SK-N-SH (cell line): Measurements from ENCODE around the gene CRISPLD2. TPM values are rescaled to one million over a fixed set of nuclear protein-coding genes. Genes with fewer than 3 reads are reported as not detected.

ENCODE experiments used
- CTCF ChIA-PET: fragments of 300-600, 350-600 bp; formaldehyde crosslinking; extraction: SDS; loops from one replicate; lab custom pipeline; 2021; lab: Yijun Ruan, JAX
- POLR2A ChIA-PET: fragments of 350-600 bp; sonication (Branson Sonifier 250); formaldehyde crosslinking; extraction: SDS; loops from one replicate; lab custom pipeline; 2020; ENCODE audit warnings: antibody characterized with exemption, inconsistent platforms; lab: Yijun Ruan, JAX
- DNase-seq: peaks from one replicate; pipeline ENCODE4 v3.0.0; 2012
- H2AFZ ChIP-seq: fragments of 200-600 bp; sonication (generic); 2 replicates; pipeline ENCODE4 v1.8.1; 2016; ENCODE audit warnings: antibody characterized with exemption, mild to moderate bottlenecking, low read depth
- H3F3A ChIP-seq: fragments of 200-600 bp; sonication (generic); replicated peaks from 2 replicates; pipeline ENCODE3; 2016; ENCODE audit warnings: antibody characterized with exemption, mild to moderate bottlenecking; ENCODE audit not compliant: insufficient read depth
- H3K27ac ChIP-seq, 2 experiments: fragments of 200-500 bp in 1 of 2; fragments of 200-600 bp in 1 of 2; sonication (Bioruptor generic) in 1 of 2; sonication (generic), shearing (Covaris generic) in 1 of 2; 2 replicates each; pipeline versions ENCODE4 v1.5.1 to v1.6.1; 2014 to 2016; ENCODE audit warnings: low read depth in 2 of 2, inconsistent platforms in 1 of 2, low read length in 1 of 2, mild to moderate bottlenecking in 1 of 2, mixed read lengths in 1 of 2
- H3K27me3 ChIP-seq: fragments of 200-600 bp; sonication (generic), shearing (Covaris generic); 2 replicates; pipeline ENCODE4 v1.6.1; 2016; ENCODE audit warnings: mixed run types; ENCODE audit not compliant: insufficient read depth
- H3K36me3 ChIP-seq, 2 experiments: fragments of 200-500 bp in 1 of 2; fragments of 200-600 bp in 1 of 2; sonication (Bioruptor generic) in 1 of 2; sonication (generic) in 1 of 2; replicated peaks in 1 of 2; 2 replicates each; pipeline versions ENCODE3 to v1.5.1; 2014 to 2016; ENCODE audit warnings: low read length in 1 of 2, mild to moderate bottlenecking in 1 of 2; ENCODE audit not compliant: insufficient read depth in 2 of 2, control insufficient read depth in 1 of 2
- H3K4me1 ChIP-seq, 2 experiments: fragments of 200-500 bp in 1 of 2; fragments of 200-600 bp in 1 of 2; sonication (Bioruptor generic) in 1 of 2; sonication (generic), shearing (Covaris generic) in 1 of 2; 2 replicates each; pipeline versions ENCODE4 v1.5.1 to v1.6.1; 2014 to 2016; ENCODE audit warnings: low read depth in 1 of 2, low read length in 1 of 2, mixed run types in 1 of 2; ENCODE audit not compliant: insufficient read depth in 2 of 2, control insufficient read depth in 1 of 2
- H3K4me2 ChIP-seq: fragments of 200-600 bp; sonication (generic), shearing (Covaris generic); 2 replicates; pipeline ENCODE4 v1.6.1; 2017; ENCODE audit warnings: mixed run types
- H3K4me3 ChIP-seq, 2 experiments: fragments of 200-500 bp in 1 of 2; fragments of 200-600 bp in 1 of 2; sonication (Bioruptor generic) in 1 of 2; sonication (generic), shearing (Covaris generic) in 1 of 2; 2 replicates each; pipeline versions ENCODE4 v1.5.1 to v1.8.1; 2014 to 2016; ENCODE audit warnings: low read depth in 2 of 2, inconsistent platforms in 1 of 2, low read length in 1 of 2, mild to moderate bottlenecking in 1 of 2, mixed read lengths in 1 of 2, moderate library complexity in 1 of 2
- H3K79me2 ChIP-seq: fragments of 200-600 bp; sonication (generic); 2 replicates; pipeline ENCODE4 v1.8.1; 2017; ENCODE audit warnings: mild to moderate bottlenecking; ENCODE audit not compliant: insufficient read depth
- H3K9ac ChIP-seq: fragments of 200-600 bp; sonication (generic); 2 replicates; pipeline ENCODE4 v1.6.1; 2017; ENCODE audit warnings: mixed run types
- H3K9me2 ChIP-seq: fragments of 200-600 bp; sonication (generic); 2 replicates; pipeline ENCODE4 v1.6.1; 2017; ENCODE audit warnings: mixed run types
- H3K9me3 ChIP-seq: fragments of 200-600 bp; sonication (generic); 2 replicates; pipeline ENCODE4 v1.6.1; 2017; ENCODE audit warnings: mixed run types, mild to moderate bottlenecking, moderate library complexity
- H4K20me1 ChIP-seq: fragments of 200-600 bp; sonication (generic); 2 replicates; pipeline ENCODE4 v1.6.1; 2017; ENCODE audit warnings: mild to moderate bottlenecking, mixed run types; ENCODE audit not compliant: insufficient read depth
- ELF1 ChIP-seq: IDR thresholded peaks from 2 replicates; pipeline ENCODE4 v1.4.0; 2012
- EP300 ChIP-seq, 2 experiments: IDR thresholded peaks; 2 replicates each; pipeline versions ENCODE4 v1.4.0 to v1.6.1; 2012; ENCODE audit warnings: borderline replicate concordance in 1 of 2, low read depth in 1 of 2, low read length in 1 of 2
- EZH2phosphoT487 ChIP-seq: fragments of 200-600 bp; sonication (generic); IDR thresholded peaks from 2 replicates; pipeline ENCODE4 v1.6.1; 2017; ENCODE audit warnings: low read depth, mixed run types, mild to moderate bottlenecking, antibody characterized with exemption, moderate library complexity, borderline replicate concordance
- FOSL2 ChIP-seq: IDR thresholded peaks from 2 replicates; pipeline ENCODE4 v1.4.0; 2012; ENCODE audit warnings: low read depth, mild to moderate bottlenecking, moderate library complexity, borderline replicate concordance
- FOXM1 ChIP-seq: IDR thresholded peaks from 2 replicates; pipeline ENCODE4 v1.4.0; 2012; ENCODE audit warnings: low read depth, mild to moderate bottlenecking
- GATA2 ChIP-seq: sonication (generic); formaldehyde crosslinking; IDR thresholded peaks from 2 replicates; pipeline ENCODE4 v1.5.0; 2020; ENCODE audit warnings: mild to moderate bottlenecking, missing genetic modification reagents
- MXI1 ChIP-seq: IDR thresholded peaks from 2 replicates; pipeline ENCODE4 v1.6.1; 2012; ENCODE audit warnings: mild to moderate bottlenecking, low read depth, low read length, improper control_type of control experiment
- NFIC ChIP-seq: IDR thresholded peaks from 2 replicates; pipeline ENCODE4 v1.4.0; 2012; ENCODE audit warnings: borderline replicate concordance
- POLR2AphosphoS5 ChIP-seq: IDR thresholded peaks from 2 replicates; pipeline ENCODE4 v1.6.1; 2012; ENCODE audit warnings: low read depth, low read length
- RAD21 ChIP-seq: IDR thresholded peaks from 2 replicates; pipeline ENCODE4 v1.6.1; 2012; ENCODE audit warnings: mild to moderate bottlenecking, low read length
- RFX5 ChIP-seq: IDR thresholded peaks from 2 replicates; pipeline ENCODE4 v1.6.1; 2012; ENCODE audit warnings: mild to moderate bottlenecking, improper control_type of control experiment, low read length
- SIN3A ChIP-seq: IDR thresholded peaks from 2 replicates; pipeline ENCODE4 v1.6.1; 2012; ENCODE audit warnings: low read depth, mild to moderate bottlenecking, low read length, moderate library complexity, borderline replicate concordance
- TAF1 ChIP-seq: IDR thresholded peaks from 2 replicates; pipeline ENCODE4 v1.6.1; 2012; ENCODE audit warnings: low read depth, mild to moderate bottlenecking, low read length, moderate library complexity, borderline replicate concordance
- TCF12 ChIP-seq: IDR thresholded peaks from 2 replicates; pipeline ENCODE4 v1.4.0; 2012
- WGBS: methylation state at CpG from one replicate; pipeline ENCODE4 v1.1.6; 2017; ENCODE audit warnings: low lambda C conversion rate; 5-methylcytosine and 5-hydroxymethylcytosine counted together
- polyA plus RNA-seq, 3 experiments: library from polyadenylated mRNA; depleted of rRNA; stranded (reverse); fragments of >200 nt; gene quantifications; 2 replicates each; pipeline ENCODE4 v1.2.3, GENCODE V29; 2012
- TF ChIP-seq, protein P1 (sequence below): fragments of 150-350 bp; IDR thresholded peaks from 2 replicates; pipeline ENCODE4 v1.6.1; 2017; ENCODE audit warnings: antibody characterized with exemption, low read length, low read depth, borderline replicate concordance
- TF ChIP-seq, protein P2 (sequence below): IDR thresholded peaks from 2 replicates; pipeline ENCODE4 v1.4.0; 2012; ENCODE audit warnings: low read depth
- TF ChIP-seq, protein P3 (sequence below): IDR thresholded peaks from 2 replicates; pipeline ENCODE4 v1.4.0; 2012; ENCODE audit warnings: low read depth, borderline replicate concordance
- TF ChIP-seq, protein P4 (sequence below): fragments of 200-600 bp; sonication (generic); IDR thresholded peaks from 2 replicates; pipeline ENCODE4 v1.6.1; 2017; ENCODE audit warnings: antibody characterized with exemption, mild to moderate bottlenecking, moderate library complexity
- TF ChIP-seq, protein P5 (sequence below): IDR thresholded peaks from 2 replicates; pipeline ENCODE4 v1.6.1; 2012; ENCODE audit warnings: mild to moderate bottlenecking, low read depth, low read length, moderate library complexity

The CRISPLD2 gene
- polyA plus RNA-seq, 1 of the 3 experiments (the other 2 are of a cell fraction): 6.3 TPM

DNA sequence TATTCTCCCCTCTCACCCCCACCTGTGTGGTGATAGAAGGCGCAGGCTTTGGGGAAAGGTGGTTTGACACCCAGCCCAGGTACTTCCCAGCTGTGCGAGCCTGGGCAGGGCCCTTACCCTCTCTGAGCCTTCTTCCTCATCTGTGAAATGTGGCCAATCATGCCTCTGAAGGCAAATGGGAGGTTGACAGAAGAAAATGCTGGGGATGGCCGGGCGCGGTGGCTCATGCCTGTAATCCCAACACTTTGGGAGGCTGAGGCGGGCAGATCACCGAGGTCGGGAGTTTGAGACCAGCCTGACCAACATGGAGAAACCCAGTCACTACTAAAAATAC, 43.7 kb downstream of the CRISPLD2 start:
- no peaks in the 10 kb centered on the region for H3K9me2 ChIP-seq
- no peaks in the 10 kb centered on the region for H3K27me3 ChIP-seq
- no peaks in the 10 kb centered on the region for H3F3A ChIP-seq
- H3K9me3 ChIP-seq: peaks cover 13% of the 10 kb centered on the region; the same call in 1 of the 2 replicates
- H2AFZ ChIP-seq: no peak overlapping the region
- H4K20me1 ChIP-seq: no peaks in the 10 kb centered on the region
- POLR2A ChIA-PET: no interaction called here
- no peak overlapping the region for H3K4me3 ChIP-seq
- H3K4me1 ChIP-seq: no peaks in the 10 kb centered on the region
- no peak overlapping the region for H3K9ac ChIP-seq
- DNase-seq: no peak
- 96% methylated on average over 8 of the region's 8 CpGs for WGBS
- no peak overlapping the region for H3K27ac ChIP-seq
- TF ChIP-seq GATA2 (CRISPR knock-in tag): no peak
- TF ChIP-seq, protein P1, sequence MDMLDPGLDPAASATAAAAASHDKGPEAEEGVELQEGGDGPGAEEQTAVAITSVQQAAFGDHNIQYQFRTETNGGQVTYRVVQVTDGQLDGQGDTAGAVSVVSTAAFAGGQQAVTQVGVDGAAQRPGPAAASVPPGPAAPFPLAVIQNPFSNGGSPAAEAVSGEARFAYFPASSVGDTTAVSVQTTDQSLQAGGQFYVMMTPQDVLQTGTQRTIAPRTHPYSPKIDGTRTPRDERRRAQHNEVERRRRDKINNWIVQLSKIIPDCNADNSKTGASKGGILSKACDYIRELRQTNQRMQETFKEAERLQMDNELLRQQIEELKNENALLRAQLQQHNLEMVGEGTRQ: no peak
- TF ChIP-seq TCF12: no peak
- no peak for TF ChIP-seq ELF1
- no peak for TF ChIP-seq TAF1
- no peak for TF ChIP-seq SIN3A
- TF ChIP-seq, protein P2, sequence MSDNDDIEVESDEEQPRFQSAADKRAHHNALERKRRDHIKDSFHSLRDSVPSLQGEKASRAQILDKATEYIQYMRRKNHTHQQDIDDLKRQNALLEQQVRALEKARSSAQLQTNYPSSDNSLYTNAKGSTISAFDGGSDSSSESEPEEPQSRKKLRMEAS: no peak
- TF ChIP-seq FOXM1: no peak
- TF ChIP-seq, protein P3, sequence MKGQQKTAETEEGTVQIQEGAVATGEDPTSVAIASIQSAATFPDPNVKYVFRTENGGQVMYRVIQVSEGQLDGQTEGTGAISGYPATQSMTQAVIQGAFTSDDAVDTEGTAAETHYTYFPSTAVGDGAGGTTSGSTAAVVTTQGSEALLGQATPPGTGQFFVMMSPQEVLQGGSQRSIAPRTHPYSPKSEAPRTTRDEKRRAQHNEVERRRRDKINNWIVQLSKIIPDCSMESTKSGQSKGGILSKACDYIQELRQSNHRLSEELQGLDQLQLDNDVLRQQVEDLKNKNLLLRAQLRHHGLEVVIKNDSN: no peak
- TF ChIP-seq EZH2phosphoT487: no peak
- no peak for TF ChIP-seq MXI1
- TF ChIP-seq EP300 (IDR thresholded peaks at IDR 0.05; ENCODE audit: borderline replicate concordance in 1 of 2, low read depth in 1 of 2, low read length in 1 of 2): no peak
- no peak for TF ChIP-seq RFX5
- TF ChIP-seq, all 33 proteins: peak for 0
- Histone ChIP-seq H3K4me2 (no peak overlapping the region), H3K79me2 (no peaks in the 10 kb centered on the region), H3K36me3 (peaks cover 0 to 3% of the 10 kb centered on the region in 2 experiments)
- CTCF ChIA-PET: interaction anchor here (0.9 to 2.7 kb wide), 4 partner anchors 22 to 125 kb away, joined by 3 to 8 read pairs (median 4); no protein-coding TSS in a partner anchor

DNA sequence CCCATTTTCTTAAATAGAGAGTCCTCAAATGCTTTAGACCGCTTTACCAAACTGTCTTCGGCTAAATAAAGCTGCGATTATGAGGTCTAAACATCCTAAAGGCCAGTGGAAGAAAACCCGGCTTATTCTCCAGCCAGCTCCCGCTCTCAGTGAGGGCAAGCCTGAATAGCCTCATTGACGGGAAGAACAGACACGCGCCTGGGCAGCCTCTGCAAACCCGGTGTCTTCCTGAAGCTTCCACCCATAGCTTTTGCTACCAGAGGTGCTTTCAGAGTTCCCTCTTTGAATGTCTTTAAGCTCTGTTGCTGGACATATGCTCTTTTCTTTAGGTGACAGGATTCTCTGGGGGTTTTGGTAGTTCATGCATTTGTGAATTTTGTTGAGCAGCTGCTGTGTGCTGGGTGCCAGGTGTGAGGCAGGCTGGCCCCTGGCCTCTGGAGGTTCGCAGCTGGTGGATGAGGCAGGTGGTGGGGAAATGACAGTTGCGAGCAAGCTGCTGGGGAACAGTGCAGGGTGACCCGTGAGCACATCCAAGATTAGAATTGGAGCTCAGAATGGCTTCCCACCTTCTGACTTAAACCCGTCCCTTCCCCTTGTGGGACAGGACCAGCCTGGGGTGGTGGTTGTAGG, 44.7 kb downstream of the CRISPLD2 start:
- DNase-seq: no peak
- Histone ChIP-seq H3K9ac (no peak overlapping the region), H3K79me2 (no peaks in the 10 kb centered on the region), H3K4me2 (no peak overlapping the region), H2AFZ (no peak overlapping the region), H3K4me1 (no peaks in the 10 kb centered on the region), H3K27me3 (no peaks in the 10 kb centered on the region), H3F3A (no peaks in the 10 kb centered on the region), H3K27ac (no peak overlapping the region), H3K9me3 (peaks cover 10% of the 10 kb centered on the region; the same call in 1 of the 2 replicates), H3K9me2 (no peaks in the 10 kb centered on the region), H4K20me1 (no peaks in the 10 kb centered on the region), H3K36me3 (peaks cover 0 to 2% of the 10 kb centered on the region in 2 experiments), H3K4me3 (no peak overlapping the region)
- CTCF ChIA-PET: interaction anchor here (0.8 to 2.7 kb wide), 6 partner anchors 10 to 126 kb away, joined by 3 to 8 read pairs (median 5); no protein-coding TSS in a partner anchor
- POLR2A ChIA-PET: no interaction called here
- TF ChIP-seq, protein P4, sequence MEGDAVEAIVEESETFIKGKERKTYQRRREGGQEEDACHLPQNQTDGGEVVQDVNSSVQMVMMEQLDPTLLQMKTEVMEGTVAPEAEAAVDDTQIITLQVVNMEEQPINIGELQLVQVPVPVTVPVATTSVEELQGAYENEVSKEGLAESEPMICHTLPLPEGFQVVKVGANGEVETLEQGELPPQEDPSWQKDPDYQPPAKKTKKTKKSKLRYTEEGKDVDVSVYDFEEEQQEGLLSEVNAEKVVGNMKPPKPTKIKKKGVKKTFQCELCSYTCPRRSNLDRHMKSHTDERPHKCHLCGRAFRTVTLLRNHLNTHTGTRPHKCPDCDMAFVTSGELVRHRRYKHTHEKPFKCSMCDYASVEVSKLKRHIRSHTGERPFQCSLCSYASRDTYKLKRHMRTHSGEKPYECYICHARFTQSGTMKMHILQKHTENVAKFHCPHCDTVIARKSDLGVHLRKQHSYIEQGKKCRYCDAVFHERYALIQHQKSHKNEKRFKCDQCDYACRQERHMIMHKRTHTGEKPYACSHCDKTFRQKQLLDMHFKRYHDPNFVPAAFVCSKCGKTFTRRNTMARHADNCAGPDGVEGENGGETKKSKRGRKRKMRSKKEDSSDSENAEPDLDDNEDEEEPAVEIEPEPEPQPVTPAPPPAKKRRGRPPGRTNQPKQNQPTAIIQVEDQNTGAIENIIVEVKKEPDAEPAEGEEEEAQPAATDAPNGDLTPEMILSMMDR: no peak
- no peak for TF ChIP-seq POLR2AphosphoS5
- no peak for TF ChIP-seq RAD21
- no peak for TF ChIP-seq NFIC
- TF ChIP-seq, protein P5, sequence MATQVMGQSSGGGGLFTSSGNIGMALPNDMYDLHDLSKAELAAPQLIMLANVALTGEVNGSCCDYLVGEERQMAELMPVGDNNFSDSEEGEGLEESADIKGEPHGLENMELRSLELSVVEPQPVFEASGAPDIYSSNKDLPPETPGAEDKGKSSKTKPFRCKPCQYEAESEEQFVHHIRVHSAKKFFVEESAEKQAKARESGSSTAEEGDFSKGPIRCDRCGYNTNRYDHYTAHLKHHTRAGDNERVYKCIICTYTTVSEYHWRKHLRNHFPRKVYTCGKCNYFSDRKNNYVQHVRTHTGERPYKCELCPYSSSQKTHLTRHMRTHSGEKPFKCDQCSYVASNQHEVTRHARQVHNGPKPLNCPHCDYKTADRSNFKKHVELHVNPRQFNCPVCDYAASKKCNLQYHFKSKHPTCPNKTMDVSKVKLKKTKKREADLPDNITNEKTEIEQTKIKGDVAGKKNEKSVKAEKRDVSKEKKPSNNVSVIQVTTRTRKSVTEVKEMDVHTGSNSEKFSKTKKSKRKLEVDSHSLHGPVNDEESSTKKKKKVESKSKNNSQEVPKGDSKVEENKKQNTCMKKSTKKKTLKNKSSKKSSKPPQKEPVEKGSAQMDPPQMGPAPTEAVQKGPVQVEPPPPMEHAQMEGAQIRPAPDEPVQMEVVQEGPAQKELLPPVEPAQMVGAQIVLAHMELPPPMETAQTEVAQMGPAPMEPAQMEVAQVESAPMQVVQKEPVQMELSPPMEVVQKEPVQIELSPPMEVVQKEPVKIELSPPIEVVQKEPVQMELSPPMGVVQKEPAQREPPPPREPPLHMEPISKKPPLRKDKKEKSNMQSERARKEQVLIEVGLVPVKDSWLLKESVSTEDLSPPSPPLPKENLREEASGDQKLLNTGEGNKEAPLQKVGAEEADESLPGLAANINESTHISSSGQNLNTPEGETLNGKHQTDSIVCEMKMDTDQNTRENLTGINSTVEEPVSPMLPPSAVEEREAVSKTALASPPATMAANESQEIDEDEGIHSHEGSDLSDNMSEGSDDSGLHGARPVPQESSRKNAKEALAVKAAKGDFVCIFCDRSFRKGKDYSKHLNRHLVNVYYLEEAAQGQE: no peak
- TF ChIP-seq FOSL2: no peak
- TF ChIP-seq TAF1: no peak
- whole genome bisulfite sequencing: 90% methylated on average over 13 of the region's 13 CpGs
